IMR-90 (cell line): ENCODE measurements around the gene RAPGEF1. TPM values are rescaled to one million over a fixed set of nuclear protein-coding genes. Genes with fewer than 3 reads are reported as not detected.

Experiments
- ATAC-seq: fragments of 200-7000 bp; cut with Tn5 transposase; 2 replicates; pipeline ENCODE4 v1.9.1; 2020; ENCODE audit warnings: low read depth, mild to moderate bottlenecking, moderate library complexity
- BruUV-seq: library from RNA; stranded (reverse); fragments of 400-500 nt; replicated peaks from 2 replicates; lab custom pipeline; 2021; lab: Mats Ljungman, UMichigan
- CTCF ChIA-PET: fragments of 300-600 bp; formaldehyde crosslinking; extraction: SDS; loops from one replicate; lab custom pipeline; 2021; ENCODE audit warnings: antibody characterized with exemption; lab: Yijun Ruan, JAX
- POLR2A ChIA-PET: fragments of 300-600 bp; sonication (Branson Sonifier 250); formaldehyde crosslinking; loops from one replicate; lab custom pipeline; 2022; ENCODE audit warnings: antibody characterized with exemption; ENCODE audit not compliant: unreplicated experiment; lab: Charles Lee
- DNase-seq: peaks from one replicate; pipeline ENCODE4 v3.0.0; 2013
- H2AFZ ChIP-seq: replicated peaks from 2 replicates; pipeline ENCODE3; 2013; ENCODE audit warnings: low read length, mild to moderate bottlenecking; ENCODE audit not compliant: poor library complexity
- H2AK5ac ChIP-seq: 2 replicates; pipeline ENCODE4 v1.6.1; 2013; ENCODE audit warnings: low read depth, low read length, inconsistent platforms
- H2AK9ac ChIP-seq: replicated peaks from 2 replicates; pipeline ENCODE3; 2013; ENCODE audit warnings: mild to moderate bottlenecking, low read depth, low read length, moderate library complexity; ENCODE audit not compliant: poor library complexity
- H2BK120ac ChIP-seq: 2 replicates; pipeline ENCODE4 v1.6.1; 2013; ENCODE audit warnings: low read depth, low read length, inconsistent platforms
- H2BK15ac ChIP-seq: 3 replicates; pipeline ENCODE4 v1.6.1; 2013; ENCODE audit warnings: low read depth, low read length, inconsistent platforms
- H2BK20ac ChIP-seq: 2 replicates; pipeline ENCODE4 v1.6.1; 2013; ENCODE audit warnings: low read depth, mild to moderate bottlenecking, inconsistent platforms, low read length, moderate library complexity
- H2BK5ac ChIP-seq: 2 replicates; pipeline ENCODE4 v1.6.1; 2013; ENCODE audit warnings: mild to moderate bottlenecking, low read depth, low read length, inconsistent platforms; ENCODE audit not compliant: poor library complexity, severe bottlenecking
- H3K14ac ChIP-seq: replicated peaks from 2 replicates; pipeline ENCODE4 v1.6.1; 2013; ENCODE audit warnings: low read depth, low read length, inconsistent platforms
- H3K18ac ChIP-seq: 2 replicates; pipeline ENCODE4 v1.6.1; 2013; ENCODE audit warnings: low read depth, low read length, control low read depth
- H3K23ac ChIP-seq: 2 replicates; pipeline ENCODE4 v1.6.1; 2013; ENCODE audit warnings: low read depth, low read length, inconsistent platforms
- H3K27ac ChIP-seq: 2 replicates; pipeline ENCODE4 v1.5.1; 2013; ENCODE audit warnings: mild to moderate bottlenecking, control low read depth, low read length; ENCODE audit not compliant: insufficient read depth
- H3K27me3 ChIP-seq: 2 replicates; pipeline ENCODE4 v1.6.1; 2013; ENCODE audit warnings: low read length; ENCODE audit not compliant: control insufficient read depth, insufficient read depth
- H3K36me3 ChIP-seq: 2 replicates; pipeline ENCODE4 v1.6.1; 2013; ENCODE audit warnings: low read length, mixed read lengths; ENCODE audit not compliant: control insufficient read depth, insufficient read depth
- H3K4ac ChIP-seq: 2 replicates; pipeline ENCODE4 v1.6.1; 2013; ENCODE audit warnings: low read depth, low read length, inconsistent platforms
- H3K4me1 ChIP-seq: 2 replicates; pipeline ENCODE4 v1.6.1; 2013; ENCODE audit warnings: low read length, mixed read lengths; ENCODE audit not compliant: control insufficient read depth, insufficient read depth
- H3K4me2 ChIP-seq: 2 replicates; pipeline ENCODE4 v1.6.1; 2013; ENCODE audit warnings: low read depth, mild to moderate bottlenecking, control low read depth, low read length, moderate library complexity
- H3K4me3 ChIP-seq: 2 replicates; pipeline ENCODE4 v1.5.1; 2013; ENCODE audit warnings: low read depth, mild to moderate bottlenecking, control low read depth, low read length, moderate library complexity; ENCODE audit not compliant: insufficient read depth
- H3K56ac ChIP-seq: 2 replicates; pipeline ENCODE4 v1.6.1; 2013; ENCODE audit warnings: low read length, inconsistent platforms; ENCODE audit not compliant: insufficient read depth; ENCODE audit errors: extremely low read depth
- H3K79me1 ChIP-seq, 2 experiments: 2 replicates each; pipeline ENCODE4 v1.6.1; 2013; ENCODE audit warnings: low read length in 2 of 2, inconsistent platforms in 1 of 2, low read depth in 1 of 2
- H3K9ac ChIP-seq: 2 replicates; pipeline ENCODE4 v1.6.1; 2013; ENCODE audit warnings: low read depth, low read length, control low read depth
- H3K9me1 ChIP-seq: 2 replicates; pipeline ENCODE4 v1.6.1; 2013; ENCODE audit warnings: low read length, inconsistent platforms; ENCODE audit not compliant: insufficient read depth
- H3K9me3 ChIP-seq: 2 replicates; pipeline ENCODE4 v1.6.1; 2013; ENCODE audit warnings: low read length; ENCODE audit not compliant: control insufficient read depth, insufficient read depth
- H4K20me1 ChIP-seq: 2 replicates; pipeline ENCODE4 v1.6.1; 2013; ENCODE audit warnings: low read length, inconsistent platforms; ENCODE audit not compliant: insufficient read depth
- H4K5ac ChIP-seq: 2 replicates; pipeline ENCODE4 v1.6.1; 2013; ENCODE audit warnings: mild to moderate bottlenecking, low read depth, low read length, control low read depth
- H4K8ac ChIP-seq, 2 experiments: 2 replicates each; pipeline ENCODE4 v1.6.1; 2013; ENCODE audit warnings: low read depth in 2 of 2, low read length in 2 of 2, control low read depth in 1 of 2, inconsistent platforms in 1 of 2
- H4K91ac ChIP-seq: 2 replicates; pipeline ENCODE4 v1.6.1; 2013; ENCODE audit warnings: low read depth, low read length, inconsistent platforms; ENCODE audit not compliant: insufficient read depth
- CHD1 ChIP-seq: IDR thresholded peaks from 2 replicates; pipeline ENCODE4 v1.6.1; 2012; ENCODE audit warnings: low read depth, low read length, improper control_type of control experiment
- CTCF ChIP-seq: conservative IDR thresholded peaks from 2 replicates; pipeline ENCODE4 v1.5.1; 2012; ENCODE audit warnings: mild to moderate bottlenecking, low read depth, low read length, improper control_type of control experiment
- ELK1 ChIP-seq: fragments of 150-350 bp; IDR thresholded peaks from 2 replicates; pipeline ENCODE4 v1.6.1; 2016; ENCODE audit warnings: low read depth, mild to moderate bottlenecking, low read length, moderate library complexity, borderline replicate concordance
- RAD21 ChIP-seq: IDR thresholded peaks from 2 replicates; pipeline ENCODE4 v1.6.1; 2012; ENCODE audit warnings: low read length, improper control_type of control experiment
- WGBS, 2 experiments: methylation state at CpG; one replicate each; pipeline versions ENCODE4 v1.1.5 to v1.1.7; 2013; ENCODE audit warnings: missing lambda C conversion rate in 2 of 2; ENCODE audit not compliant: insufficient read length in 1 of 2; ENCODE audit errors: extremely low coverage in 2 of 2; 5-methylcytosine and 5-hydroxymethylcytosine counted together
- dilution Hi-C: fragments of 300-500 bp; cut with HindIII; formaldehyde crosslinking; loops from one replicate; pipeline ENCODE4 v1.14.3; 2018; ENCODE audit warnings: low sequenced_read_pairs; ENCODE audit not compliant: unreplicated experiment
- in situ Hi-C: fragments of 300-500 bp; cut with MboI; formaldehyde crosslinking; loops from 3 replicates; pipeline ENCODE4 v1.14.3; 2019; ENCODE audit warnings: low sequenced_read_pairs, inconsistent platforms, mixed read lengths
- intact Hi-C: fragments of 100-400 bp; cut with micrococcal nuclease; formaldehyde crosslinking; loops from 2 replicates; pipeline ENCODE4 v1.10.0; 2022
- polyA plus RNA-seq, 3 experiments: library from polyadenylated mRNA; depleted of rRNA; stranded (reverse); fragments of >200 nt; gene quantifications; 2 replicates each; pipeline ENCODE4 v1.2.3, GENCODE V29; 2012; ENCODE audit warnings: low replicate concordance in 1 of 3
- total RNA-seq: library from RNA; depleted of rRNA; stranded (reverse); fragments of >200 nt; gene quantifications from 2 replicates; pipeline ENCODE4 v1.2.3, GENCODE V29; 2012

The RAPGEF1 gene
- total and polyA plus RNA-seq, 2 of the 4 experiments (the other 2 are of a cell fraction), result 13.1 to 22.3 TPM

- no peak for TF ChIP-seq RAD21
Measured at GRCh38 chr9:131545003-131545785, 194.7 kb downstream of the RAPGEF1 start, which contains the start of gene PRRT1B (continued).

GRCh38 chr9:131543141-131543540 is 196.7 kb downstream of the RAPGEF1 start:
- no CpG with 5 or more reads among the region's 6 CpGs for WGBS, 2 experiments
- dilution Hi-C loops, result no loop called here

More at GRCh38 chr9:131543141-131543540, 196.7 kb downstream of the RAPGEF1 start:
- H2BK120ac ChIP-seq, result no peak overlapping the region
- H3K56ac ChIP-seq, result no peak overlapping the region
- H3K4me3 ChIP-seq, result no peak overlapping the region
- no TSS peak for BruUV-seq
- H3K27ac ChIP-seq, result no peak overlapping the region
- in situ Hi-C loops, result no loop called here
- ATAC-seq (no peak), DNase-seq (no peak)
- no peak overlapping the region for H2BK15ac ChIP-seq
- H3K4me1 ChIP-seq, result peaks cover 4% of the 10 kb centered on the region; the same call in 1 of the 2 replicates
- peaks cover 30% of the 10 kb centered on the region for H3K9me3 ChIP-seq
- H2AK5ac ChIP-seq, result no peak overlapping the region
- H3K36me3 ChIP-seq, result no peaks in the 10 kb centered on the region
- CTCF ChIA-PET, result no interaction called here
- H2AK9ac ChIP-seq, result no peak overlapping the region
- H3K4me2 ChIP-seq, result no peak overlapping the region
- H3K23ac ChIP-seq, result no peak overlapping the region
- POLR2A ChIA-PET, result no interaction called here
- H4K5ac ChIP-seq, result no peak overlapping the region
- H3K27me3 ChIP-seq, result peaks cover 37% of the 10 kb centered on the region
- no peak overlapping the region for H3K14ac ChIP-seq
- no peaks in the 10 kb centered on the region for H3K79me1 ChIP-seq
- no peak overlapping the region for H3K18ac ChIP-seq
- H4K20me1 ChIP-seq, result no peaks in the 10 kb centered on the region
- intact Hi-C loops, result no loop called here
- no peak overlapping the region for H3K4ac ChIP-seq
- H2AFZ ChIP-seq, result no peak overlapping the region
- no peak overlapping the region for H4K8ac ChIP-seq
- H3K9ac ChIP-seq, result no peak overlapping the region
- TF ChIP-seq CHD1, result no peak
- TF ChIP-seq ELK1, result no peak
- no peak for TF ChIP-seq CTCF
- H3K9me1 ChIP-seq, result no peaks in the 10 kb centered on the region
- H2BK5ac ChIP-seq, result no peak overlapping the region
- no peak overlapping the region for H2BK20ac ChIP-seq
- H4K91ac ChIP-seq, result no peak overlapping the region
